GM18909 (cell line): ENCODE data around the gene ZCCHC9.
"Not testable (repeated sequence)": the region's sequence is repeated elsewhere in the genome, so short reads cannot be mapped to it uniquely, and the experiment has no call there.

Source experiments
- ATAC-seq: cut with Tn5 transposase; IDR thresholded peaks from one replicate; pipeline ENCODE4 v1.9.1; 2021; ENCODE audit warnings: mild to moderate bottlenecking; ENCODE audit not compliant: unreplicated experiment, poor library complexity

Gene ZCCHC9

GRCh38 chr5:81303563-81303962, 2.2 kb downstream of the ZCCHC9 start:
- no peak for ATAC-seq

DNA sequence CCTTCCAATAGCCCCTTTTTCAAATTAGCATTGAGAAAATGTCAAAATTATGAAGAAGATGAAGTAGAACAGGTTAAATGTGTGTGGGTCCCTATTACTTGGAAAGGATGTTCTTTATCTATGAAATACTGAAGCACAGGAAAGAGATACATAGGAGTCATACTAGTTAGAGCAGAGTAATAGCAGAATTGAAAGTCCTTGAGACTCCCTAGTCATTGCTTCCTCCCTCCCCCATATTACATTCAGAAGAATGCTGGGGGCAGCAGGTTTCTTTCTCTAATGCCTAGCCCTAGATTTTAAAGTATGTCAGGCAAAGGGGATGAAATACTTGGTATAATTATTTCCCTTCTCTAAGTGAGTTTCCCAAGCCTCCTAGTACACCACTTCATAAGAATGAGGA, 4.4 kb downstream of the ZCCHC9 start:
- ATAC-seq: no peak

DNA sequence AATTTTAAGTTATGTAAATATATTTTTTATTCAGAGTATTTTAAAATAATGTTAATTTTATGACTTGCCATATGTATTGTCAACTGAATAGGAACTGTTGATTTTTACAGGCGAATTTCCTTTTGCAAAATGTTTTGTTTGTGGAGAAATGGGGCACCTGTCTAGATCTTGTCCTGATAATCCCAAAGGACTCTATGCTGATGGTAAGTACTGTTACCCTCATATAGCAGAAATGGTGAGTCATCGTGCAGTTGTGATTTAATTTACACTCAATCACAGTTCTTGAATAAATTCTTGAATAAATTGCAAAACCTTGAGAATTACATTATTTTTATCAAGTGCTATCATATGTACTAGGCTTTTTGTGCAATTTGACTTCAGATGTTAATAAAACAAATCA, 7.4 kb downstream of the ZCCHC9 start:
- ATAC-seq: no peak

DNA sequence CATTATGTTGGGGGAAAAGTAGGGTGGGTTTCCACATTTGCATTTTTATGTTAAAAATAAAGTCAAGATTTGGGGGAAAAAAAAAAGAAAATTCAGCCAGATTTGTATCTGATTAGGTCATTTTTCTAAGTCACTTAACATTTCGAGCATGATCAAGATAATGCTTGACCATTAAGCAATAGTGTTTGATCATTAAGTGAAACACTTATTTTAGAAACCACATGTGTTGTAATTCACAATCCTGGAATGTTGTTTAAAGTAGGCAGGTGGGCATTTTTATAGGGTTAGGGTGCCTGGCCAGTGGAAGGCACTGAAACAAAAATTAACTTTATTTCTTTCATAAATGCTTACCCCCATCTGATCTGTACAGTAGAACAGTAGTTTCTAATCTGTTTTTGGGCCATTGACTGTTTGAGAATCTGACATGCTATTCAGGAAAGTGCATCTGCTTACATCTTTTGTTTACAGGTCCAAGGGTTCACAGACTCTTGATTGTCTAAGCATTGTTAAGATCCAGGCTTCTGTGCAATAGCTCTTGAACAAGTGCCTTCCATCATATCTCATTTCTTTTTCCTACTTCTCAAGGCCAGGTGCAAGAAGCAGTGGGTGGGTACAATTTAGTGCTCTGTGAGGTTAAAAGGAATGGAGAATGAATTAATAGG, 9.1 kb downstream of the ZCCHC9 start:
- no peak for ATAC-seq

DNA sequence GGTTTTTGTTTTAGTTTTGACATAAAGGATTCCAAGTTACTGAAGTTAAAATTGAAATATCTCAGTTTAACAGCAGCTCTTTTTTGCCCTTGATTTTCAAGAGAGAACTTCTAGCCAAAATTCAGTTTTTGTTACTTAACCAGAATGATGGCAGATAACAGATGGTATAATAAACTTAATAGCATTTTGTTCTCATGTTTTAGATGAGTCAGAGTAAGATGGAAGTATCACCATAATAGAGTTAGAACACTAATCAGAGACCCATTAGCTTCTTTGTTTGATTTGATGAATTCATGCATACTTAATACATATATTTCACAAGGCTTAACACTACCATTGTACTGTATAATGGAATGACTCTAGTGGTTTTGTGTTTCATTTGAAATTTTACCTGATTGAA, 11.9 kb downstream of the ZCCHC9 start:
- no peak for ATAC-seq

- ATAC-seq: no peak
Measured at GRCh38 chr5:81313686-81314085, 12.3 kb downstream of the ZCCHC9 start.

DNA sequence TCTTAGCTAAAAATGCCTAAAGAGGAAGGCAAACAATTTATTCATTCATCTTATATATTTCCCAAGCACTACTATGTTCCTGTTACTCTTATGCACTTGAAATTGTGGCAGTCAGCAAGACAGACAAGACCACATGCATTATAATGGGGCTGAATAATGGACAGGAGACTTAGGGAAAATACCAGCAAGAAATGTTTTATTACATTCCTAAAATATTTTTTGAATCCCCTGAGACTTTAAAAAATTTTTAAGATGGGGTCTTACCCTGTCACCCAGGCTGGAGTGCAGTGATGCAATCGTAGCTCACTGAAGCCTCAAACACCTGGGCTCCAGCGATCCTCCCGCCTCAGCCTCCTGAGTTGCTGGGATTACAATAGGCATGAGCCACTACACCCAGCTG, 13.2 kb downstream of the ZCCHC9 start:
- no peak for ATAC-seq

- ATAC-seq: no peak
Measured at GRCh38 chr5:81315336-81315735, 13.9 kb downstream of the ZCCHC9 start.

DNA sequence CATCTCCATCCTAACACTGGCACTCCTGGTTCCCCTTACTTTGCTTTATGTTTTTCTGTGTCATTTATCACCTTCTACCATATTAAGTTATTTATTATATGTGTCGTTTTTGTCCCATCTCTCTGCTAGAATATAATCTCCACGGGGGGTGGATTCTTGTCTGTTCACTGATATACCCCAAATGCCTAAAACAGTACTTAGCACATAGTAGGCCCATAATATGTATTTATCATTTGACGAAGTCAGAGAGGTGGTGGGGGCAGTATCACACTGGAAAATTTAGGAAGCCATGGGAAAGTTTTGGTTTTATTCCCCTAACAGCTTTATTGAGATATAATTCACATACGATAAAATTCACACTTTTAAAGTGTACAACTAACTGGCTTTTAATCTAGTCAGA, 14.4 kb downstream of the ZCCHC9 start:
- ATAC-seq: no peak

DNA sequence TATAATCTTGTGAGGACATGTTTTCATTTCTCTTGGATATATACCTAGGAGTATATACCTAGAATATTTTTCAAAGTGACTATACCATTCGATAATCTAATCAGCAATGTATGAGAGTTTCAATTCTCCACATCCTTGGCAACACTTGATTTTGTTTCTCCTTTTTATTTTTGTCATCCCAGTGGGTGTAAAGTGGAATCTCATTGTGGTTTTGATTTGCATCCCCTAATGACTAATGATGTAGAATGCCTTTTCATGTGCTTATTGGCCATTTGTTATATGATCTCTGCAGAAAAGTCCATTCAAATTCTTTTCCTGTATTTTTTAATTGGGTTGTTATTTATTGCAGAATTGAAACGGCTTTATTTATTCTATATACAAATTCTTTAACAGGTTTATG, 15.2 kb downstream of the ZCCHC9 start:
- ATAC-seq: no peak

DNA sequence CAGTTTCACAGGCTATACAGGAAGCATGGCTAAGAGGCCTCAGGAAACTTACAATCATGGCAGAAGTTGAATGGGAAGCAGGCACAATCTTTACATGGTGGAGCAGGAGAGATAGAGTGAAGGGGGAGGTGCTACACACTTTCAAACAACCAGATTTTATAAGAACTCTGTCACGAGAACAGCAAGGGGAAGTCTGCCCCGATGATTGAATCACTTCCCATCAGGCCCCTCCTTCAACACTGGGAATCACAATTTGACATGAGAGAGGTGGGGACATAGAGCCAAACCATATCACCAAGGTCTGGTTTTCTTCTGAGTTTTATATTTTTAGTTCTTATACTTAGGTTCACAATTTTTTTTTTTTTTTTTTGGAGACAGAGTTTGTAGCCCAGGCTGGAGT, 16.1 kb downstream of the ZCCHC9 start:
- ATAC-seq: no peak

- no peak for ATAC-seq
Measured at GRCh38 chr5:81326554-81326953, 25.2 kb downstream of the ZCCHC9 start.

DNA sequence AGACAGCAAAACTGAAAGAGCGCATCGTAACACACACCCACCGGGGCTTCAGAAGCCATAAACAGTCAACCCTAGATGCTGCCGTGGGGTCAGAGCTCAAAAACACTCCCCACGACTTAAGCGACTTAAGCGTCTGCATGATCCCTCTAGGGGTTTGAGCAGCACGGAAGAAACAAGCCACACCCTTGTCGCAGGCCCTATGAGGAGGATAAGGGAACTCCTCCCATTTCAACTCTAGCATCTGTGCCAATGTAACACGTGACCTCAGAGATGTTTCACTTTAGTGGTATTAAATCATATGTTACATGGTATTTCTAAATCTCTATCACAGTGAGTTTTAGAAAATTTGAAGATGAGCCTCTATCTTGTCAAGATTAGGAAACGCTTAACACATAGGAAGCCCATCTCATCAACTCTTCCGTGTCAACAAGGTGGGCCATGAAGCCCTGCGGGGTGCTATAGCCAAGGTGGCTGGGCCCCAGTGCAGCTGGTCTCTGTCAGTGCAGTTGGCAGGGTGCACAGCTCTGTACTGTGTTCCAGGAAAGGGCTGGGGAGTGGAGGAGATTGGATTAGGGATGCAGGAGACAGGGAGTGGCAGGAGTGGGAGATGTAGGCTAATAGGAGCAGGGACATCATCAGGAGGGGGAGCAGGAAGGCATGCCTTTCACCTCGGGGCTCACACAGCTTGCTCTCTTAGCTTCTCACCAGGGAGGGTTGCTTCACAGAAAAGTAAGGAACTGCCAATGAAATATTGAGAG, 33.1 kb downstream of the ZCCHC9 start:
- no peak for ATAC-seq

- no peak for ATAC-seq
Measured at GRCh38 chr5:81335946-81336345, 34.6 kb downstream of the ZCCHC9 start.

DNA sequence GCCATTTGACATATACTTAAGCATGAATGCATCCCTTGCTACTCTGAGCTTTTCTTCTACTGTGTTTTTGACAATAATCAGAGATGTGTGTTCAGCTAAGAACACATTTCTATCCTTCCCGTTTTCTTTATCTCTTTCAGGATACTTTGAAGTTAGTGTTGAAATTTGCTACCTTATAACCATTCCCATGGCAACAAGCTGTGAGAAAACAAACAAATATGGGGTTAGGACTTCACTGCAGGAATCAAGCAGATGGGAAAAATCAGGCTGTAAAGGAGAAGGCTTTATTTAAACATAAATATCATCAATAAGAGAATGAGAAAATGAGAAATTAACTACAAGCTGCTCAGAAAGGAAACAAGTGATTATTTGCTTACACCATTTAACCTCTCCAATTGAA, 35.2 kb downstream of the ZCCHC9 start:
- no peak for ATAC-seq

- no peak for ATAC-seq
Measured at GRCh38 chr5:81337803-81338202, 36.4 kb downstream of the ZCCHC9 start.

- not testable (repeated sequence) for ATAC-seq
Measured at GRCh38 chr5:81338213-81338612, 36.8 kb downstream of the ZCCHC9 start.

- ATAC-seq: no peak
Measured at GRCh38 chr5:81344736-81345135, 43.3 kb downstream of the ZCCHC9 start.

DNA sequence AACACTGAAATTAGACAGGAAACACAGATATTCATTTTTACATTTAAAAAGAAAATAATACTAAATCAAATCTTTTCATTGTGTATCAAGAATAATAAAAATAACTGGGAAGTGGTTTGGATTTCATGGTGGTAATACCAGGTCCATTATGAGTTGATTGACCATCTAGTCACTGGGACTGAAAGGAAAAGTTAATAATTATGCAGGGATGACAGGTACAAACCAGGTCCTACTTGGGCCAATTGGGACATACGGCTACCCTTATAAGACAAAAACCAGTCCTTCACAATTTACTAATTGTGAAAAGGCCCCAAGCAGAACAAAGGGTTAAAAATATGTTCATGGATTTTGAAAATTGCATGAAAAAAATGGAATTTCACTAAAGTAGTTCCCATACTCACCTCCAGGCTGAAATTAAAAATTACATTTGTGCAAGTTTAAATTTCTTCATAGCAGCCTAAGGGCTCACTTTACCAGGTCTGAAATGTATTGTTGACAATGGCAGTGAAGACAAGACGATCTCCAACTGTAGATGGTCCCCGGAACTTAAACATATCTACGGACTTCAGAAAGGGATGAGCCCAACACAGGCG, 44.1 kb downstream of the ZCCHC9 start:
- ATAC-seq: no peak

- ATAC-seq: no peak
Measured at GRCh38 chr5:81349161-81349560, 47.8 kb downstream of the ZCCHC9 start.

GRCh38 chr5:81350507-81350906, 49.1 kb downstream of the ZCCHC9 start:
- ATAC-seq: no peak

DNA sequence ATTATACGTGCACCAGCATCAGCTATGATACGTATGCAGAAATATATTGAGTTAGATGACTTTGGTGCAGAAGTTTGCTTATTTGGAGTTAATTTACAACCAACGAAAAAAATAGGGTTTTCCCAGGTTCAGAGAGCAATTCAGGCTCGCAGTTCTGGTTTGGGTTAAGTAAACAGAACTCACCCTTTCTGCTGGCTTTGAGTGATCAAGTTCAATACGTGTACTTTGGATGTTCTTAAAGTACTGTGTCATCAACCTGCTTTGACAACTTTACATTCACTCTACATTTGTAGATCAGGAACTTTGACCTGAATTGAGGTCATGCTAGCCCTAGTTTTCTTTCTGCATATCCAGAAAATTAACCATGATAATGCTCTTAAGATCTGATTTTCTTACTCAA, 51.8 kb downstream of the ZCCHC9 start:
- ATAC-seq: no peak
